HCT116 (cell line): ENCODE measurements around the gene EEF1A2. TPM values are rescaled to one million over a fixed set of nuclear protein-coding genes. Genes with fewer than 3 reads are reported as not detected.

Source experiments
- ATAC-seq: fragments of 200-7000 bp; cut with Tn5 transposase; 2 replicates; pipeline ENCODE4 v1.9.1; 2020; ENCODE audit warnings: mild to moderate bottlenecking, moderate library complexity
- BruUV-seq: library from RNA; stranded (reverse); fragments of 400-500 nt; replicated peaks from 2 replicates; lab custom pipeline; 2021; lab: Mats Ljungman, UMichigan
- CTCF ChIA-PET: fragments of 300-600 bp; sonication (Branson Sonifier 250); formaldehyde crosslinking; loops from one replicate; lab custom pipeline; 2021; ENCODE audit warnings: antibody characterized with exemption; lab: Charles Lee
- POLR2A ChIA-PET: fragments of 300-600, 350-600 bp; sonication (Branson Sonifier 250); formaldehyde crosslinking; loops from one replicate; lab custom pipeline; 2021; ENCODE audit warnings: antibody characterized with exemption; lab: Charles Lee
- RAD21 ChIA-PET, 2 experiments: fragments of 300-600 bp; sonication (Branson Sonifier 250); formaldehyde crosslinking; loops; one replicate each; lab custom pipeline; 2023; ENCODE audit warnings: low total read pairs in 2 of 2; ENCODE audit not compliant: uncharacterized antibody in 2 of 2, unreplicated experiment in 2 of 2, low non-redundant PET in 1 of 2; lab: Charles Lee
- DNase-seq: peaks from one replicate; pipeline ENCODE4 v3.0.0-alpha.2; 2010; ENCODE audit warnings: low read depth, low spot score
- H2AFZ ChIP-seq: fragments of 200-600 bp; shearing (Covaris generic), sonication (generic); 2 replicates; pipeline ENCODE4 v1.6.1; 2017; ENCODE audit warnings: low read depth, mixed run types, mixed read lengths, antibody characterized with exemption, low read length; ENCODE audit not compliant: poor library complexity, severe bottlenecking
- H3K27ac ChIP-seq: 2 replicates; pipeline ENCODE4 v1.5.1; 2012; ENCODE audit warnings: low read depth, low read length
- H3K27me3 ChIP-seq: fragments of 200-600 bp; sonication (generic); 2 replicates; pipeline ENCODE4 v1.6.1; 2016; ENCODE audit warnings: mixed run types, low read length, mixed read lengths; ENCODE audit not compliant: insufficient read depth
- H3K36me3 ChIP-seq, 2 experiments: fragments of 200-500 bp in 1 of 2; fragments of 200-600 bp in 1 of 2; sonication (Bioruptor generic) in 1 of 2; sonication (generic) in 1 of 2; 2 replicates each; pipeline versions ENCODE4 v1.5.1 to v1.6.1; 2014 to 2016; ENCODE audit warnings: low read length in 2 of 2, inconsistent platforms in 1 of 2, mixed read lengths in 1 of 2, mixed run types in 1 of 2; ENCODE audit not compliant: insufficient read depth in 2 of 2, control insufficient read depth in 1 of 2
- H3K4me1 ChIP-seq, 2 experiments: fragments of 200-600 bp in 1 of 2; sonication (generic) in 1 of 2; 2 replicates each; pipeline versions ENCODE4 v1.5.1 to v1.6.1; 2012 to 2017; ENCODE audit warnings: low read length in 2 of 2, inconsistent platforms in 1 of 2, mild to moderate bottlenecking in 1 of 2, mixed read lengths in 1 of 2, mixed run types in 1 of 2, moderate library complexity in 1 of 2; ENCODE audit not compliant: insufficient read depth in 2 of 2, control insufficient read depth in 1 of 2
- H3K4me2 ChIP-seq: fragments of 200-600 bp; sonication (generic); 2 replicates; pipeline ENCODE4 v1.6.1; 2017; ENCODE audit warnings: mixed run types, low read length, mixed read lengths
- H3K4me3 ChIP-seq, 2 experiments: fragments of 200-600 bp in 1 of 2; sonication (generic) in 1 of 2; replicated peaks in 1 of 2; 2 replicates each; pipeline ENCODE4 v1.5.1; 2011 to 2016; ENCODE audit warnings: low read length in 2 of 2, control low read depth in 1 of 2, low read depth in 1 of 2, mild to moderate bottlenecking in 1 of 2, mixed read lengths in 1 of 2, mixed run types in 1 of 2
- H3K79me2 ChIP-seq: fragments of 200-600 bp; sonication (generic); 2 replicates; pipeline ENCODE4 v1.6.1; 2017; ENCODE audit warnings: mild to moderate bottlenecking, mixed run types, low read length, moderate library complexity, mixed read lengths; ENCODE audit not compliant: insufficient read depth
- H3K9ac ChIP-seq: fragments of 200-600 bp; sonication (generic); 2 replicates; pipeline ENCODE4 v1.6.1; 2016; ENCODE audit warnings: low read length, mixed read lengths
- H3K9me2 ChIP-seq: fragments of 200-600 bp; sonication (generic), shearing (Covaris generic); 2 replicates; pipeline ENCODE4 v1.6.1; 2017; ENCODE audit warnings: mixed run types, mild to moderate bottlenecking, moderate library complexity; ENCODE audit not compliant: insufficient read depth
- H3K9me3 ChIP-seq, 2 experiments: fragments of 200-500 bp in 1 of 2; fragments of 200-600 bp in 1 of 2; sonication (Bioruptor generic) in 1 of 2; sonication (generic) in 1 of 2; 2 replicates each; pipeline ENCODE4 v1.6.1; 2014 to 2017; ENCODE audit warnings: low read length in 2 of 2, mixed read lengths in 2 of 2, inconsistent platforms in 1 of 2, low read depth in 1 of 2, mild to moderate bottlenecking in 1 of 2, mixed run types in 1 of 2, moderate library complexity in 1 of 2; ENCODE audit not compliant: control insufficient read depth in 1 of 2, insufficient read depth in 1 of 2
- H4K20me1 ChIP-seq: fragments of 200-600 bp; sonication (generic), shearing (Covaris generic); 2 replicates; pipeline ENCODE4 v1.6.1; 2017; ENCODE audit warnings: mixed run types, mild to moderate bottlenecking, moderate library complexity; ENCODE audit not compliant: insufficient read depth
- ATF3 ChIP-seq: IDR thresholded peaks from 2 replicates; pipeline ENCODE4 v1.6.1; 2012
- CBX3 ChIP-seq: IDR thresholded peaks from 2 replicates; pipeline ENCODE4 v1.6.1; 2012; ENCODE audit warnings: low read depth
- CEBPB ChIP-seq: IDR thresholded peaks from 2 replicates; pipeline ENCODE4 v1.6.1; 2012; ENCODE audit warnings: low read depth
- EGR1 ChIP-seq: IDR thresholded peaks from 2 replicates; pipeline ENCODE4 v1.6.1; 2012; ENCODE audit warnings: low read depth
- EZH2phosphoT487 ChIP-seq: fragments of 200-600 bp; IDR thresholded peaks from 2 replicates; pipeline ENCODE4 v1.6.1; 2018; ENCODE audit warnings: antibody characterized with exemption, borderline replicate concordance
- JUND ChIP-seq: IDR thresholded peaks from 2 replicates; pipeline ENCODE4 v1.6.1; 2012
- SP1 ChIP-seq: IDR thresholded peaks from 2 replicates; pipeline ENCODE4 v1.6.1; 2012; ENCODE audit warnings: low read depth
- SRF ChIP-seq: IDR thresholded peaks from 2 replicates; pipeline ENCODE4 v1.6.1; 2012; ENCODE audit warnings: low read depth
- TCF7L2 ChIP-seq: IDR thresholded peaks from 2 replicates; pipeline ENCODE4 v1.7.0; 2011; ENCODE audit warnings: borderline replicate concordance, inconsistent platforms; ENCODE audit not compliant: insufficient read depth, insufficient read length; ENCODE audit errors: extremely low read depth
- ZBTB33 ChIP-seq: IDR thresholded peaks from 2 replicates; pipeline ENCODE4 v1.6.1; 2011; ENCODE audit warnings: mild to moderate bottlenecking, low read length, moderate library complexity; ENCODE audit not compliant: insufficient replicate concordance; ENCODE audit errors: extremely low read depth
- intact Hi-C: fragments of 100-400 bp; cut with micrococcal nuclease; formaldehyde crosslinking; loops from 2 replicates; pipeline ENCODE4 v1.10.0; 2022
- total RNA-seq: library from RNA; stranded (reverse); gene quantifications from one replicate; pipeline ENCODE4 v1.2.1, GENCODE V29; 2021; ENCODE audit not compliant: unreplicated experiment

Gene EEF1A2
- total RNA-seq, 1 experiment from 2014 or later, result 454 TPM

GRCh38 chr20:63493563-63494020 lies 5.3 kb downstream of the EEF1A2 start:
- intact Hi-C loops, result no loop called here
- no peak for DNase-seq
- Histone ChIP-seq H3K4me3 (no peak overlapping the region), H3K79me2 (peaks cover 50% of the 10 kb centered on the region), H3K9ac (no peak overlapping the region), H2AFZ (no peak overlapping the region), H4K20me1 (no peaks in the 10 kb centered on the region), H3K9me2 (no peaks in the 10 kb centered on the region), H3K27me3 (no peaks in the 10 kb centered on the region), H3K36me3 (peaks cover 44 to 78% of the 10 kb centered on the region in 2 experiments)
- ChIA-PET CTCF (no interaction called here), RAD21 (no interaction called here)
- no TSS peak for BruUV-seq
- no peak for TF ChIP-seq EGR1
- TF ChIP-seq ATF3, result no peak
- no peak for TF ChIP-seq TCF7L2
- no peak for TF ChIP-seq SP1
- TF ChIP-seq CBX3, result no peak
- TF ChIP-seq EZH2phosphoT487, result no peak
- no peak for TF ChIP-seq JUND
- no peak for TF ChIP-seq ZBTB33
- TF ChIP-seq CEBPB, result no peak
- TF ChIP-seq SRF, result no peak
- TF ChIP-seq, all 23 proteins: peak for 0
- H3K27ac ChIP-seq, result no peak overlapping the region
- POLR2A ChIA-PET, result no interaction called here
- no peaks in the 10 kb centered on the region for H3K9me3 ChIP-seq
- no peak overlapping the region for H3K4me2 ChIP-seq
- no peak for ATAC-seq
- H3K4me1 ChIP-seq, result peaks cover 11 to 21% of the 10 kb centered on the region in 2 experiments; a peak in 3 of 4 replicates
